Esophagus muscularis mucosa (tissue), 4 donors: ENCODE data around the gene TLCD3A.

Source experiments
- EP300 ChIP-seq: sonication (generic); formaldehyde crosslinking; IDR thresholded peaks from one replicate; pipeline ENCODE4 v1.6.1; 2017; ENCODE audit warnings: antibody characterized with exemption
- POLR2A ChIP-seq: fragments of 450-650 bp; IDR thresholded peaks from one replicate; pipeline ENCODE4 v1.6.1; 2017; ENCODE audit warnings: antibody characterized with exemption, moderate library complexity, mild to moderate bottlenecking, low read depth
- POLR2AphosphoS5 ChIP-seq, 2 donors: sonication (generic); formaldehyde crosslinking; IDR thresholded peaks; one replicate each; pipeline ENCODE4 v1.6.1; 2017; ENCODE audit warnings: antibody characterized with exemption in 2 of 2
- TF ChIP-seq, protein P1 (sequence below), 3 experiments: fragments of 200-600 bp in 2 of 3; fragments of 450-650 bp in 1 of 3; sonication (generic) in 2 of 3; IDR thresholded peaks; one replicate each; pipeline ENCODE4 v1.5.1; 2017 to 2019; ENCODE audit warnings: antibody characterized with exemption in 3 of 3, mild to moderate bottlenecking in 2 of 3, moderate library complexity in 1 of 3

GRCh38 chr17:683499-684254 lies 48.7 kb upstream of the TLCD3A start:
- TF ChIP-seq, protein P1, sequence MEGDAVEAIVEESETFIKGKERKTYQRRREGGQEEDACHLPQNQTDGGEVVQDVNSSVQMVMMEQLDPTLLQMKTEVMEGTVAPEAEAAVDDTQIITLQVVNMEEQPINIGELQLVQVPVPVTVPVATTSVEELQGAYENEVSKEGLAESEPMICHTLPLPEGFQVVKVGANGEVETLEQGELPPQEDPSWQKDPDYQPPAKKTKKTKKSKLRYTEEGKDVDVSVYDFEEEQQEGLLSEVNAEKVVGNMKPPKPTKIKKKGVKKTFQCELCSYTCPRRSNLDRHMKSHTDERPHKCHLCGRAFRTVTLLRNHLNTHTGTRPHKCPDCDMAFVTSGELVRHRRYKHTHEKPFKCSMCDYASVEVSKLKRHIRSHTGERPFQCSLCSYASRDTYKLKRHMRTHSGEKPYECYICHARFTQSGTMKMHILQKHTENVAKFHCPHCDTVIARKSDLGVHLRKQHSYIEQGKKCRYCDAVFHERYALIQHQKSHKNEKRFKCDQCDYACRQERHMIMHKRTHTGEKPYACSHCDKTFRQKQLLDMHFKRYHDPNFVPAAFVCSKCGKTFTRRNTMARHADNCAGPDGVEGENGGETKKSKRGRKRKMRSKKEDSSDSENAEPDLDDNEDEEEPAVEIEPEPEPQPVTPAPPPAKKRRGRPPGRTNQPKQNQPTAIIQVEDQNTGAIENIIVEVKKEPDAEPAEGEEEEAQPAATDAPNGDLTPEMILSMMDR (IDR thresholded peaks at IDR 0.05) = no peak
- no peak for TF ChIP-seq EP300
- no peak for TF ChIP-seq POLR2A
- no peak for TF ChIP-seq POLR2AphosphoS5 (IDR thresholded peaks at IDR 0.05)
